ENCODE data around the gene SCN4B. TPM values are rescaled to one million over a fixed set of nuclear protein-coding genes. Genes with fewer than 3 reads are reported as not detected.

The SCN4B gene
- total RNA-seq, 2 experiments from 2014 or later: 0.72 to 1.1 TPM

GRCh38 chr11:118168751-118169150 is 16.1 kb upstream of the SCN4B start:
- intact Hi-C loops (cut with micrococcal nuclease): no loop called here
- CTCF ChIA-PET: interaction anchor here (1.8 to 5.8 kb wide), 3 partner anchors 11 to 127 kb away, joined by 4 to 116 read pairs (median 108); no protein-coding TSS in a partner anchor
- Mint-ChIP-seq H3K27ac (no peak overlapping the region), H3K36me3 (ENCODE audit: low read depth) (no peaks in the 10 kb centered on the region), H3K4me1 (ENCODE audit: low read depth) (peaks cover 2% of the 10 kb centered on the region), H3K4me3 (no peak overlapping the region), H3K27me3 (peaks cover 5% of the 10 kb centered on the region), H3K9me3 (no peaks in the 10 kb centered on the region)
- ATAC-seq (no peak), DNase-seq (no peak)
- POLR2A ChIA-PET: no interaction called here
- TF ChIP-seq, protein P1, sequence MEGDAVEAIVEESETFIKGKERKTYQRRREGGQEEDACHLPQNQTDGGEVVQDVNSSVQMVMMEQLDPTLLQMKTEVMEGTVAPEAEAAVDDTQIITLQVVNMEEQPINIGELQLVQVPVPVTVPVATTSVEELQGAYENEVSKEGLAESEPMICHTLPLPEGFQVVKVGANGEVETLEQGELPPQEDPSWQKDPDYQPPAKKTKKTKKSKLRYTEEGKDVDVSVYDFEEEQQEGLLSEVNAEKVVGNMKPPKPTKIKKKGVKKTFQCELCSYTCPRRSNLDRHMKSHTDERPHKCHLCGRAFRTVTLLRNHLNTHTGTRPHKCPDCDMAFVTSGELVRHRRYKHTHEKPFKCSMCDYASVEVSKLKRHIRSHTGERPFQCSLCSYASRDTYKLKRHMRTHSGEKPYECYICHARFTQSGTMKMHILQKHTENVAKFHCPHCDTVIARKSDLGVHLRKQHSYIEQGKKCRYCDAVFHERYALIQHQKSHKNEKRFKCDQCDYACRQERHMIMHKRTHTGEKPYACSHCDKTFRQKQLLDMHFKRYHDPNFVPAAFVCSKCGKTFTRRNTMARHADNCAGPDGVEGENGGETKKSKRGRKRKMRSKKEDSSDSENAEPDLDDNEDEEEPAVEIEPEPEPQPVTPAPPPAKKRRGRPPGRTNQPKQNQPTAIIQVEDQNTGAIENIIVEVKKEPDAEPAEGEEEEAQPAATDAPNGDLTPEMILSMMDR (IDR thresholded peaks at IDR 0.05): no peak

DNA sequence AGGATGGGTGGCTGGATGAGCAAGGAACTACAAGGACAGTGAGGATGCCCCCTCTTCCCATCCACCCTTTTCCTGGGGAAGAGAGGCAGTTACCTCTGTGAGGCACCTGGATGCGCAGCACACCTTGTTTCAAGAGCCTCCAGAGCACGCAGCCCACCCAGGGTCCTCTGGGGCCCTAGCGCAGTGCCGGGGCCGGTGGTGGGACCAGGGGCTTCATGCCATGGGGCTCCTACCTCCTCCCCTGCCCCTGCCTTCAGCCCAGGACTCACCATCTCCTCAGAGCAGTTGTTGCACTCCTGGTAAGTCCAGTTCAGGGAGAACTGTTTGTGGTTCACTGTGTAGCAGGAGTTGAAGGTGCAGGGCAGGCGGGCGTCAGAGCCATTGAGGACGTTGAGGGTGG is 15.7 kb upstream of the SCN4B start:
- CTCF ChIA-PET: interaction anchor here (1.8 to 5.8 kb wide), 3 partner anchors 10 to 127 kb away, joined by 4 to 116 read pairs (median 108); no protein-coding TSS in a partner anchor
- Mint-ChIP-seq H3K9me3 (no peaks in the 10 kb centered on the region), H3K27me3 (peaks cover 5% of the 10 kb centered on the region), H3K36me3 (ENCODE audit: low read depth) (no peaks in the 10 kb centered on the region), H3K4me3 (no peak overlapping the region), H3K4me1 (ENCODE audit: low read depth) (peaks cover 2% of the 10 kb centered on the region), H3K27ac (no peak overlapping the region)
- TF ChIP-seq, protein P1 (IDR thresholded peaks at IDR 0.05): no peak
- DNase-seq (no peak), ATAC-seq (no peak)
- POLR2A ChIA-PET: interaction anchor here (0.9 kb wide), 1 partner anchor 10 kb away, joined by 3 read pairs; no protein-coding TSS in a partner anchor
- intact Hi-C loops (cut with micrococcal nuclease): no loop called here

DNA sequence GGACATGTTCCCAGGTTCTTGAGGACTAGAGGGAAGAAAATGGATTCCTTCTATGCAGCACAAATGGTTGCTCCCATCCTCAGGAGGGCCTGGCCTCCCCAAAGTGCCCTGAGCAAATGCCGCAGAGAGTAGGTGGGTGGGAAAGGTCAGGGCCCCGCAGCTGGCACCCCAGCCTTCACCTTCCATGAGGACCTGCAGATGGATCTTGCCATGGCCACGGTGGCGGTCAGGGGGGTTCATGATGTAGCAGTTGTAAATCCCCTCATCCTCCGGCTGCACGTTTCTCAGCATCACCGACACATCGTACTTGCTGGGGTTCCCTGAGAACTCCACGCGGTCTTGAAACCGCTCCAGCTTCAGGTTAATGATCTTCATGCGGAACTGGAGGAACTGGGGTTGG is 15.3 kb upstream of the SCN4B start:
- intact Hi-C loops (cut with micrococcal nuclease): no loop called here
- no peak overlapping the region for H3K4me3 Mint-ChIP-seq

GRCh38 chr11:118167253-118167652 is 14.6 kb upstream of the SCN4B start:
- POLR2A ChIA-PET: interaction anchor here (0.6 to 1.0 kb wide), 3 partner anchors 9 to 22 kb away, joined by 3 read pairs; partner anchors contain the start of gene SCN4B
- Mint-ChIP-seq H3K36me3 (ENCODE audit: low read depth) (no peaks in the 10 kb centered on the region), H3K27me3 (peaks cover 3% of the 10 kb centered on the region), H3K4me3 (no peak overlapping the region), H3K9me3 (no peaks in the 10 kb centered on the region), H3K27ac (no peak overlapping the region), H3K4me1 (ENCODE audit: low read depth) (peaks cover 2% of the 10 kb centered on the region)
- TF ChIP-seq, protein P1 (IDR thresholded peaks at IDR 0.05): no peak
- no peak for DNase-seq
- CTCF ChIA-PET: interaction anchor here (0.8 to 1.4 kb wide), 3 partner anchors 11 to 22 kb away, joined by 3 to 6 read pairs (median 3); no protein-coding TSS in a partner anchor
- no peak for ATAC-seq
- intact Hi-C loops (cut with micrococcal nuclease): no loop called here

More for the DNA sequence above, 15.3 kb upstream of the SCN4B start:
- CTCF ChIA-PET: interaction anchor here (0.8 to 1.8 kb wide), 4 partner anchors 11 to 128 kb away, joined by 3 to 6 read pairs (median 4); no protein-coding TSS in a partner anchor
- peaks cover 3% of the 10 kb centered on the region for H3K27me3 Mint-ChIP-seq
- no peak overlapping the region for H3K27ac Mint-ChIP-seq
- H3K9me3 Mint-ChIP-seq: no peaks in the 10 kb centered on the region
- POLR2A ChIA-PET: interaction anchor here (0.9 to 1.0 kb wide), 2 partner anchors 9 to 15 kb away, joined by 3 read pairs; partner anchors contain the start of gene SCN4B
- no peak for ATAC-seq
- DNase-seq: no peak
- H3K4me1 Mint-ChIP-seq (ENCODE audit: low read depth): peaks cover 2% of the 10 kb centered on the region
- TF ChIP-seq, protein P1 (IDR thresholded peaks at IDR 0.05): no peak
- H3K36me3 Mint-ChIP-seq (ENCODE audit: low read depth): no peaks in the 10 kb centered on the region

- ChIA-PET POLR2A (no interaction called here), CTCF (interaction anchor here (1.4 kb wide), 1 partner anchor 10 kb away, joined by 6 read pairs; no protein-coding TSS in a partner anchor)
- intact Hi-C loops (cut with micrococcal nuclease): no loop called here
- ATAC-seq: no peak
- peaks cover 3% of the 10 kb centered on the region for H3K27me3 Mint-ChIP-seq
- H3K36me3 Mint-ChIP-seq (ENCODE audit: low read depth): no peaks in the 10 kb centered on the region
- TF ChIP-seq, protein P1 (IDR thresholded peaks at IDR 0.05): no peak
- no peaks in the 10 kb centered on the region for H3K9me3 Mint-ChIP-seq
- H3K27ac Mint-ChIP-seq: no peak overlapping the region
- H3K4me1 Mint-ChIP-seq (ENCODE audit: low read depth): peaks cover under 1% of the 10 kb centered on the region
- no peak overlapping the region for H3K4me3 Mint-ChIP-seq
- DNase-seq: no peak
Observed at GRCh38 chr11:118166641-118167040, 14.0 kb upstream of the SCN4B start.

Measured in activated CD8-positive, alpha-beta T cell treated with anti-CD3 and anti-CD28 coated beads for 36 hours (primary cell).